PC-9 (cell line): Measurements from ENCODE around the gene RASGEF1B.

Experiments
- CTCF ChIP-seq: fragments of 200-600 bp; sonication (generic); conservative IDR thresholded peaks from 2 replicates; pipeline ENCODE4 v1.6.1; 2017; ENCODE audit warnings: mixed run types, antibody characterized with exemption, mild to moderate bottlenecking, moderate library complexity
- EZH2 ChIP-seq: fragments of 200-600 bp; sonication (generic); IDR thresholded peaks from 2 replicates; pipeline ENCODE4 v1.8.0; 2017; ENCODE audit warnings: antibody characterized with exemption, low read depth

GRCh38 chr4:81409836-81410235, 61.9 kb downstream of the RASGEF1B start:
- TF ChIP-seq CTCF (no peak), EZH2 (no peak)
